Measurements from ENCODE around the gene ST6GALNAC6. TPM values are rescaled to one million over a fixed set of nuclear protein-coding genes. Genes with fewer than 3 reads are reported as not detected.

Gene ST6GALNAC6
- total and polyA plus RNA-seq, 2 of the 8 experiments (the other 6 are each of a cell fraction or from before 2014, with no cell fraction given): 43.7 to 64.4 TPM

DNA sequence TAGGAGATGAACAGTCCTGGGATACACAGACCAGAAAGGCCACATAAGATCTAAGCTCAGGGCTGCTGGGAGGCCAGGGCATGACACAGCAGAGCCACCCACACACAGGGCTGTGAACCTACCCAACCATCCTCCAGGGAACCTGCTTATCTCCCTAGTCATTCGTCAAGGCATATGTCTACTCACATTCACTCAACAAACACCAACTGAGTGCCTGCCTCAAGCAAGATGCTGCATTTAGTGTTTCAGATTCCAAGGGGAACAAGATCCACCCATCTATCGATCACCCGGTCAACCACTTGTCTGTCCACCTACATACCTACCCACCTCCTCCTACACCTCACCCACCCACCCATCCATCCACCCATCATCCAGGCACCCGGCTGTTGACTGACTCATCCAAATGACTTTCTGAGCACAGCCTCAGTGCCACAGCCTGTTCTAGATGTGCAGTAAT is 36.4 kb upstream of the ST6GALNAC6 start:
- Histone ChIP-seq H3K27ac (ENCODE audit: low read depth, low read length) (no peak overlapping the region), H4K91ac (replicated peaks; ENCODE audit: insufficient read length, low read length) (no peak overlapping the region), H2BK12ac (ENCODE audit: low read depth, low read length) (no peak overlapping the region), H3K4ac (replicated peaks; ENCODE audit: insufficient read length, low read depth, low read length) (no peak overlapping the region), H3K14ac (ENCODE audit: insufficient read length) (no peak overlapping the region), H2AFZ (ENCODE audit: low read length) (no peak overlapping the region), H3K4me1 (replicated peaks in 1 of 4; ENCODE audit: control insufficient read depth in 3 of 4, insufficient read depth in 4 of 4, low read length in 3 of 4) (peaks cover 7 to 18% (median 13%) of the 10 kb centered on the region in 4 experiments), H4K8ac (ENCODE audit: extremely low read depth, insufficient read depth, low read length) (no peak overlapping the region), H2BK15ac (ENCODE audit: low read length) (no peak overlapping the region), H3K9ac (replicated peaks in 1 of 4; ENCODE audit: extremely low read depth in 1 of 4, low read depth in 3 of 4, low read length in 3 of 4) (no peak overlapping the region; a peak in 1 of 7 replicates), H2AK5ac (ENCODE audit: low read depth, low read length) (no peak overlapping the region), H4K5ac (ENCODE audit: insufficient read length, low read depth, low read length) (no peak overlapping the region), H3K4me2 (ENCODE audit: insufficient read depth in 1 of 2, low read depth in 2 of 2, low read length in 2 of 2) (peak overlapping the region in 1 of 2 experiments; percentile 84; a peak in 1 of 4 replicates), H4K20me1 (replicated peaks in 1 of 2; ENCODE audit: control insufficient read depth in 1 of 2, insufficient read depth in 2 of 2, low read length in 2 of 2) (peaks cover 1 to 22% of the 10 kb centered on the region in 2 experiments), H3K23ac (ENCODE audit: insufficient read length) (no peak overlapping the region), H3K4me3 (ENCODE audit: extremely low read depth in 1 of 4, insufficient read depth in 2 of 4, low read depth in 3 of 4, low read length in 4 of 4) (no peak overlapping the region), H3K23me2 (ENCODE audit: low read depth, low read length) (peaks cover 20% of the 10 kb centered on the region; the same call in 1 of the 2 replicates), H3K18ac (ENCODE audit: extremely low read depth, low read length) (no peak overlapping the region), H3K9me3 (ENCODE audit: insufficient read depth in 2 of 2, low read depth in 1 of 2, low read length in 1 of 2) (no peaks in the 10 kb centered on the region), H2BK20ac (ENCODE audit: low read length) (no peak overlapping the region), H2BK5ac (ENCODE audit: low read depth, low read length) (no peak overlapping the region), H3K27me3 (replicated peaks in 1 of 4; ENCODE audit: control insufficient read depth in 3 of 4, extremely low read depth in 1 of 4, insufficient read depth in 3 of 4, low read length in 3 of 4) (no peaks in the 10 kb centered on the region), H3K56ac (replicated peaks; ENCODE audit: insufficient read length, low read depth, low read length) (no peak overlapping the region), H3K36me3 (ENCODE audit: control insufficient read depth in 2 of 4, insufficient read depth in 4 of 4, low read length in 3 of 4) (peaks cover 0 to 3% (median 0%) of the 10 kb centered on the region in 4 experiments; a peak in 2 of 8 replicates), H2BK120ac (replicated peaks; ENCODE audit: low read depth, low read length) (no peak overlapping the region), H3K79me2 (ENCODE audit: control insufficient read depth in 1 of 2, insufficient read depth in 2 of 2, low read length in 2 of 2) (peaks cover 0 to 15% of the 10 kb centered on the region in 2 experiments; a peak in 1 of 4 replicates), H3K79me1 (ENCODE audit: low read depth, low read length) (peaks cover 10% of the 10 kb centered on the region)
- DNase-seq (ENCODE audit: low read depth in 1 of 2, low spot score in 2 of 2) (no peak), FAIRE-seq (no peak)
- POLR2A ChIA-PET (ENCODE audit: partially characterized antibody): no interaction called here
- TF ChIP-seq HDAC6 (IDR thresholded peaks at IDR 0.05; ENCODE audit: low read depth, low read length): no peak
- TF ChIP-seq KDM1A (IDR thresholded peaks at IDR 0.05; ENCODE audit: borderline replicate concordance, low read length): no peak
- no peak for TF ChIP-seq CBX8 (IDR thresholded peaks at IDR 0.05; ENCODE audit: borderline replicate concordance, low read depth, low read length)
- no peak for TF ChIP-seq EGR1 (IDR thresholded peaks at IDR 0.05; ENCODE audit: borderline replicate concordance, low read depth, low read length)
- TF ChIP-seq SP4 (IDR thresholded peaks at IDR 0.05; ENCODE audit: low read length): no peak
- TF ChIP-seq PHF8 (conservative IDR thresholded peaks at IDR 0.05; ENCODE audit: low read depth, low read length): no peak
- TF ChIP-seq, protein P1, sequence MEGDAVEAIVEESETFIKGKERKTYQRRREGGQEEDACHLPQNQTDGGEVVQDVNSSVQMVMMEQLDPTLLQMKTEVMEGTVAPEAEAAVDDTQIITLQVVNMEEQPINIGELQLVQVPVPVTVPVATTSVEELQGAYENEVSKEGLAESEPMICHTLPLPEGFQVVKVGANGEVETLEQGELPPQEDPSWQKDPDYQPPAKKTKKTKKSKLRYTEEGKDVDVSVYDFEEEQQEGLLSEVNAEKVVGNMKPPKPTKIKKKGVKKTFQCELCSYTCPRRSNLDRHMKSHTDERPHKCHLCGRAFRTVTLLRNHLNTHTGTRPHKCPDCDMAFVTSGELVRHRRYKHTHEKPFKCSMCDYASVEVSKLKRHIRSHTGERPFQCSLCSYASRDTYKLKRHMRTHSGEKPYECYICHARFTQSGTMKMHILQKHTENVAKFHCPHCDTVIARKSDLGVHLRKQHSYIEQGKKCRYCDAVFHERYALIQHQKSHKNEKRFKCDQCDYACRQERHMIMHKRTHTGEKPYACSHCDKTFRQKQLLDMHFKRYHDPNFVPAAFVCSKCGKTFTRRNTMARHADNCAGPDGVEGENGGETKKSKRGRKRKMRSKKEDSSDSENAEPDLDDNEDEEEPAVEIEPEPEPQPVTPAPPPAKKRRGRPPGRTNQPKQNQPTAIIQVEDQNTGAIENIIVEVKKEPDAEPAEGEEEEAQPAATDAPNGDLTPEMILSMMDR (IDR thresholded peaks at IDR 0.05; ENCODE audit: control extremely low read depth in 1 of 3, insufficient read depth in 1 of 3, low read depth in 1 of 3, low read length in 3 of 3): no peak
- no peak for TF ChIP-seq CHD1 (IDR thresholded peaks at IDR 0.05; ENCODE audit: low read depth, low read length)
- CTCF ChIA-PET (ENCODE audit: partially characterized antibody): interaction anchor here (35.5 kb wide), 1 partner anchor 95 kb away, joined by 825 read pairs; no protein-coding TSS in a partner anchor
- WGBS, 2 experiments (ENCODE audit: extremely low coverage in 1 of 2, insufficient coverage in 1 of 2, insufficient read length in 1 of 2, insufficient replicate concordance in 2 of 2, low coverage in 1 of 2, low lambda C conversion rate in 2 of 2, missing lambda C conversion rate in 1 of 2): 95% methylated on average over 4 of the region's 4 CpGs; no CpG with 5 or more reads in 1 of the 2 experiments
